ENCODE data around the gene PALMD. TPM values are rescaled to one million over a fixed set of nuclear protein-coding genes. Genes with fewer than 3 reads are reported as not detected.

The PALMD gene, protein sequence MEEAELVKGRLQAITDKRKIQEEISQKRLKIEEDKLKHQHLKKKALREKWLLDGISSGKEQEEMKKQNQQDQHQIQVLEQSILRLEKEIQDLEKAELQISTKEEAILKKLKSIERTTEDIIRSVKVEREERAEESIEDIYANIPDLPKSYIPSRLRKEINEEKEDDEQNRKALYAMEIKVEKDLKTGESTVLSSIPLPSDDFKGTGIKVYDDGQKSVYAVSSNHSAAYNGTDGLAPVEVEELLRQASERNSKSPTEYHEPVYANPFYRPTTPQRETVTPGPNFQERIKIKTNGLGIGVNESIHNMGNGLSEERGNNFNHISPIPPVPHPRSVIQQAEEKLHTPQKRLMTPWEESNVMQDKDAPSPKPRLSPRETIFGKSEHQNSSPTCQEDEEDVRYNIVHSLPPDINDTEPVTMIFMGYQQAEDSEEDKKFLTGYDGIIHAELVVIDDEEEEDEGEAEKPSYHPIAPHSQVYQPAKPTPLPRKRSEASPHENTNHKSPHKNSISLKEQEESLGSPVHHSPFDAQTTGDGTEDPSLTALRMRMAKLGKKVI
- not detected in 2 replicates for total RNA-seq

GRCh38 chr1:99645699-99646531, at the start of gene PALMD:
Gene PALMD, plus strand, starts transcription at chr1:99646113. Its CDS starts 205 bp downstream, at chr1:99646318.

Other genes starting within 250 kb of the PALMD start
- gene FRRS1, start 120.5 kb downstream of the PALMD start, total RNA-seq, result 5.7 and 7.6 TPM in 2 replicates
- gene AGL, start 204.2 kb downstream of the PALMD start, total RNA-seq, result 4.2 and 5.0 TPM in 2 replicates